Measurements from ENCODE around the gene CACNA2D3.
"Not testable (repeated sequence)": the region's sequence is repeated elsewhere in the genome, so short reads cannot be mapped to it uniquely, and the experiment has no call there.

Gene CACNA2D3

GRCh38 chr3:54977439-54977838 is 855.1 kb downstream of the CACNA2D3 start:
- no CpG with 5 or more reads among the region's 1 CpG for WGBS, 2 donors (ENCODE audit: extremely low coverage in 2 of 2, insufficient read length in 2 of 2, insufficient replicate concordance in 1 of 2)
- Histone ChIP-seq H2AFZ (ENCODE audit: low read length) (no peak overlapping the region), H4K8ac (ENCODE audit: low read depth, low read length) (no peak overlapping the region), H2BK15ac (ENCODE audit: low read length) (no peak overlapping the region), H3K36me3 (replicated peaks in 1 of 2; ENCODE audit: control insufficient read depth in 2 of 2, insufficient read depth in 2 of 2, low read length in 2 of 2) (no peaks in the 10 kb centered on the region), H3K27me3 (ENCODE audit: control insufficient read depth in 3 of 3, insufficient read depth in 3 of 3, low read depth in 1 of 3, low read length in 3 of 3) (no peaks in the 10 kb centered on the region), H2BK12ac (ENCODE audit: low read length) (no peak overlapping the region), H2BK120ac (ENCODE audit: low read depth, low read length) (no peak overlapping the region), H3K4me3 (ENCODE audit: low read length in 2 of 2) (no peak overlapping the region), H4K91ac (ENCODE audit: low read depth, low read length, poor library complexity) (no peak overlapping the region), H3K4ac (ENCODE audit: low read length) (no peak overlapping the region), H3K14ac (ENCODE audit: low read length) (no peak overlapping the region), H3K9me3 (replicated peaks in 1 of 2; ENCODE audit: control insufficient read depth in 2 of 2, insufficient read depth in 1 of 2, low read depth in 1 of 2, low read length in 2 of 2) (peaks cover 0 to 7% of the 10 kb centered on the region in 2 donors), H2BK5ac (ENCODE audit: low read length) (no peak overlapping the region), H3K27ac (replicated peaks; ENCODE audit: low read length) (no peak overlapping the region), H3K79me1 (ENCODE audit: low read depth, low read length) (no peaks in the 10 kb centered on the region), H3K9ac (ENCODE audit: low read depth, low read length, poor library complexity) (no peak overlapping the region), H3K23ac (ENCODE audit: low read depth, low read length, poor library complexity) (no peak overlapping the region), H3K4me1 (ENCODE audit: control insufficient read depth in 2 of 2, insufficient read depth in 1 of 2, low read depth in 1 of 2, low read length in 2 of 2) (peaks cover 3 to 12% of the 10 kb centered on the region in 2 donors), H3K4me2 (ENCODE audit: insufficient read depth, low read length, poor library complexity, severe bottlenecking) (no peak overlapping the region), H3K18ac (ENCODE audit: low read length) (no peak overlapping the region), H2AK5ac (ENCODE audit: low read depth, low read length) (no peak overlapping the region)
- no peak for DNase-seq (ENCODE audit: low spot score)

GRCh38 chr3:54977946-54978345 is 855.6 kb downstream of the CACNA2D3 start:
- H2BK120ac ChIP-seq (ENCODE audit: low read depth, low read length); DNase-seq (ENCODE audit: low spot score); H3K4me3 ChIP-seq (ENCODE audit: low read length in 2 of 2); H3K27ac ChIP-seq (replicated peaks; ENCODE audit: low read length); H3K4me2 ChIP-seq (ENCODE audit: insufficient read depth, low read length, poor library complexity, severe bottlenecking); H4K91ac ChIP-seq (ENCODE audit: low read depth, low read length, poor library complexity); H3K36me3 ChIP-seq (replicated peaks in 1 of 2; ENCODE audit: control insufficient read depth in 2 of 2, insufficient read depth in 2 of 2, low read length in 2 of 2); H2BK15ac ChIP-seq (ENCODE audit: low read length); H3K18ac ChIP-seq (ENCODE audit: low read length); H3K9ac ChIP-seq (ENCODE audit: low read depth, low read length, poor library complexity); H3K79me1 ChIP-seq (ENCODE audit: low read depth, low read length); H3K14ac ChIP-seq (ENCODE audit: low read length); H4K8ac ChIP-seq (ENCODE audit: low read depth, low read length); H3K4ac ChIP-seq (ENCODE audit: low read length); H2BK12ac ChIP-seq (ENCODE audit: low read length); H2AFZ ChIP-seq (ENCODE audit: low read length); H2AK5ac ChIP-seq (ENCODE audit: low read depth, low read length); H2BK5ac ChIP-seq (ENCODE audit: low read length); H3K27me3 ChIP-seq (ENCODE audit: control insufficient read depth in 3 of 3, insufficient read depth in 3 of 3, low read depth in 1 of 3, low read length in 3 of 3); H3K23ac ChIP-seq (ENCODE audit: low read depth, low read length, poor library complexity); H3K9me3 ChIP-seq (replicated peaks in 1 of 2; ENCODE audit: control insufficient read depth in 2 of 2, insufficient read depth in 1 of 2, low read depth in 1 of 2, low read length in 2 of 2): not testable (repeated sequence)
- H3K4me1 ChIP-seq (ENCODE audit: control insufficient read depth in 2 of 2, insufficient read depth in 1 of 2, low read depth in 1 of 2, low read length in 2 of 2), result peaks cover 2 to 11% of the 10 kb centered on the region in 2 donors
- WGBS, 2 donors (ENCODE audit: extremely low coverage in 2 of 2, insufficient read length in 2 of 2, insufficient replicate concordance in 1 of 2), result no CpG with 5 or more reads among the region's 4 CpGs

- Histone ChIP-seq H3K27ac (replicated peaks; ENCODE audit: low read length) (no peak overlapping the region), H4K8ac (ENCODE audit: low read depth, low read length) (no peak overlapping the region), H2AFZ (ENCODE audit: low read length) (no peak overlapping the region), H3K9ac (ENCODE audit: low read depth, low read length, poor library complexity) (no peak overlapping the region), H2BK120ac (ENCODE audit: low read depth, low read length) (no peak overlapping the region), H3K36me3 (replicated peaks in 1 of 2; ENCODE audit: control insufficient read depth in 2 of 2, insufficient read depth in 2 of 2, low read length in 2 of 2) (no peaks in the 10 kb centered on the region), H3K9me3 (replicated peaks in 1 of 2; ENCODE audit: control insufficient read depth in 2 of 2, insufficient read depth in 1 of 2, low read depth in 1 of 2, low read length in 2 of 2) (peaks cover 0 to 9% of the 10 kb centered on the region in 2 donors), H3K27me3 (ENCODE audit: control insufficient read depth in 3 of 3, insufficient read depth in 3 of 3, low read depth in 1 of 3, low read length in 3 of 3) (no peaks in the 10 kb centered on the region), H2BK5ac (ENCODE audit: low read length) (no peak overlapping the region), H3K4ac (ENCODE audit: low read length) (no peak overlapping the region), H3K4me2 (ENCODE audit: insufficient read depth, low read length, poor library complexity, severe bottlenecking) (no peak overlapping the region), H3K4me1 (ENCODE audit: control insufficient read depth in 2 of 2, insufficient read depth in 1 of 2, low read depth in 1 of 2, low read length in 2 of 2) (peaks cover 3 to 5% of the 10 kb centered on the region in 2 donors), H2BK12ac (ENCODE audit: low read length) (no peak overlapping the region), H3K18ac (ENCODE audit: low read length) (no peak overlapping the region), H4K91ac (ENCODE audit: low read depth, low read length, poor library complexity) (no peak overlapping the region), H3K14ac (ENCODE audit: low read length) (no peak overlapping the region), H3K79me1 (ENCODE audit: low read depth, low read length) (no peaks in the 10 kb centered on the region), H2AK5ac (ENCODE audit: low read depth, low read length) (no peak overlapping the region), H2BK15ac (ENCODE audit: low read length) (no peak overlapping the region), H3K23ac (ENCODE audit: low read depth, low read length, poor library complexity) (no peak overlapping the region), H3K4me3 (ENCODE audit: low read length in 2 of 2) (no peak overlapping the region)
- DNase-seq (ENCODE audit: low spot score), result no peak
- no CpG with 5 or more reads among the region's 4 CpGs for WGBS, 2 donors (ENCODE audit: extremely low coverage in 2 of 2, insufficient read length in 2 of 2, insufficient replicate concordance in 1 of 2)
These were observed 860.5 kb downstream of the CACNA2D3 start for GRCh38 chr3:54982807-54983206.

DNA sequence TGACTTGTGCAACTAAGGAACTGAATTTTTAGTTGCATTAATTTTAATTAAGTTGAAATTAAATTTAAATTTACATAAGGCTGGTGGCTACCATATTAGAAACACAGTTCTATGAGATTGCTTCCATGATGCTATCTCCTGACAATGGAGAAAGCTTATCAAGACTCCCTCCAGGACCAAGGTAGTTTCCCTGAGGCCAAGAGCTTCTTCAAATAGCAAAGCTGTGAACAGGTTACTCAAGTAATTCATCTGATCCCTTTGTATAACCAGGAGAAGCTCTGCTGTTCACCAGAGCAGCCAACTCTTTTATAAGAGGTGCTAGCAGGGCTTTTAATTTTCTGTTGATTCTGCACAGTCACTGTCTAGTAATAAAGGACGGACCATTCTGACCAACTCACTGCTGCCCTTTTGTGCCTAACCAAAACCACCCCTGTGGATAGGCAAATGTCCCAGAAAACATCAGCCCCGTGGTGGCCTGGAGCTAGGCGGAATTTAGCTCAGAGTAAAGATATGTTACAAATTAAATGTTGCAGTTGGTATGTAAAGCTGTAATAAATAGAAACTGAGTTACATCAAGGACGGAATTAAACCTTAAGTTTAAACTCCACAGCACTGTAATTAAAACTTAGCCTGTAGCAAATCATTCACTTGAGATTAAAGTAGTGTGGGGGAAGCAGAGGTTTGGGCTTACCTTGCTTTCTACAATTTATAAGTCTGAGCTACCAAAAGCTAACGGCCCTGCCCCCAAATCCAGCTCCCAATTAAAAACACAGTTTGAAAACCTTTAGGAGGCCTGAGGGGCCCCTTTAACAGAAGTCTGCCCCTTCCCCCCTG is 861.1 kb downstream of the CACNA2D3 start:
- H3K14ac ChIP-seq (ENCODE audit: low read length), result no peak overlapping the region
- no peak overlapping the region for H2AFZ ChIP-seq (ENCODE audit: low read length)
- H4K91ac ChIP-seq (ENCODE audit: low read depth, low read length, poor library complexity), result no peak overlapping the region
- H3K79me1 ChIP-seq (ENCODE audit: low read depth, low read length), result no peaks in the 10 kb centered on the region
- no peak overlapping the region for H3K4me3 ChIP-seq (ENCODE audit: low read length in 2 of 2)
- no peak overlapping the region for H4K8ac ChIP-seq (ENCODE audit: low read depth, low read length)
- no peak overlapping the region for H2BK12ac ChIP-seq (ENCODE audit: low read length)
- H3K9me3 ChIP-seq (replicated peaks in 1 of 2; ENCODE audit: control insufficient read depth in 2 of 2, insufficient read depth in 1 of 2, low read depth in 1 of 2, low read length in 2 of 2), result peaks cover 0 to 9% of the 10 kb centered on the region in 2 donors
- H3K9ac ChIP-seq (ENCODE audit: low read depth, low read length, poor library complexity), result no peak overlapping the region
- H2BK120ac ChIP-seq (ENCODE audit: low read depth, low read length), result no peak overlapping the region
- no peak for DNase-seq (ENCODE audit: low spot score)
- H3K4me2 ChIP-seq (ENCODE audit: insufficient read depth, low read length, poor library complexity, severe bottlenecking), result no peak overlapping the region
- no CpG with 5 or more reads among the region's 5 CpGs for WGBS, 2 donors (ENCODE audit: extremely low coverage in 2 of 2, insufficient read length in 2 of 2, insufficient replicate concordance in 1 of 2)
- no peak overlapping the region for H2BK5ac ChIP-seq (ENCODE audit: low read length)
- H2AK5ac ChIP-seq (ENCODE audit: low read depth, low read length), result no peak overlapping the region
- no peak overlapping the region for H3K4ac ChIP-seq (ENCODE audit: low read length)
- H3K27ac ChIP-seq (replicated peaks; ENCODE audit: low read length), result no peak overlapping the region
- H3K18ac ChIP-seq (ENCODE audit: low read length), result no peak overlapping the region
- H3K4me1 ChIP-seq (ENCODE audit: control insufficient read depth in 2 of 2, insufficient read depth in 1 of 2, low read depth in 1 of 2, low read length in 2 of 2), result peaks cover 3 to 12% of the 10 kb centered on the region in 2 donors
- H3K23ac ChIP-seq (ENCODE audit: low read depth, low read length, poor library complexity), result no peak overlapping the region
- no peak overlapping the region for H2BK15ac ChIP-seq (ENCODE audit: low read length)
- H3K27me3 ChIP-seq (ENCODE audit: control insufficient read depth in 3 of 3, insufficient read depth in 3 of 3, low read depth in 1 of 3, low read length in 3 of 3), result no peaks in the 10 kb centered on the region
- H3K36me3 ChIP-seq (replicated peaks in 1 of 2; ENCODE audit: control insufficient read depth in 2 of 2, insufficient read depth in 2 of 2, low read length in 2 of 2), result no peaks in the 10 kb centered on the region

Measured in neuronal stem cell (in vitro differentiated cells).